Colonic mucosa (tissue), 4 donors: Measurements from ENCODE around the gene GALNT13. TPM values are rescaled to one million over a fixed set of nuclear protein-coding genes. Genes with fewer than 3 reads are reported as not detected.

Experiments used
- DNase-seq: peaks from one replicate; pipeline ENCODE4 v3.0.0-alpha.2; 2020
- H3K27ac ChIP-seq: fragments of 200-600 bp; one replicate; pipeline ENCODE4 v1.8.0; 2021
- H3K27me3 ChIP-seq: fragments of 200-600 bp; one replicate; pipeline ENCODE4 v1.8.0; 2021
- H3K36me3 ChIP-seq: fragments of 200-600 bp; one replicate; pipeline ENCODE4 v1.8.0; 2021
- H3K4me1 ChIP-seq: fragments of 200-600 bp; one replicate; pipeline ENCODE4 v1.8.0; 2021; ENCODE audit warnings: mild to moderate bottlenecking
- H3K4me3 ChIP-seq: fragments of 200-600 bp; one replicate; pipeline ENCODE4 v1.8.0; 2021
- H3K9ac ChIP-seq, 2 donors: one replicate each; pipeline ENCODE4 v1.7.0; 2013; ENCODE audit warnings: control low read depth in 2 of 2, low read depth in 2 of 2, low read length in 2 of 2
- H3K9me3 ChIP-seq: fragments of 200-600 bp; one replicate; pipeline ENCODE4 v1.8.0; 2021
- CTCF ChIP-seq: fragments of 200-600 bp; IDR thresholded peaks from one replicate; pipeline ENCODE4 v1.8.0; 2022; ENCODE audit warnings: antibody characterized with exemption, mild to moderate bottlenecking
- intact Hi-C: fragments of 100-400 bp; cut with DNase I; formaldehyde crosslinking; loops from one replicate; pipeline ENCODE4 v1.14.1; 2022
- total RNA-seq, 2 donors: library from RNA; stranded (reverse); fragmentation: NEBNext Ultra II Directional in 1 of 2; extraction: Animal tissue kit (Norgen Biotek cat#: 25700) in 1 of 2; gene quantifications; one replicate each; pipeline ENCODE4 v1.2.1, GENCODE V29; 2021
- donor health status: healthy.
- donor health status: DM: no; HTN: no; CAD: no.
- donor health status: DM: no; HTN: no; CAD: no.

The GALNT13 gene
- total RNA-seq, 2 donors from 2014 or later, result 0.07 to 0.40 TPM

GRCh38 chr2:154331784-154332183 is 460.1 kb downstream of the GALNT13 start:
- TF ChIP-seq CTCF, result no peak
- Histone ChIP-seq H3K9ac (no peak overlapping the region), H3K4me3 (no peak overlapping the region), H3K4me1 (no peaks in the 10 kb centered on the region), H3K27ac (no peak overlapping the region), H3K27me3 (no peaks in the 10 kb centered on the region), H3K9me3 (no peaks in the 10 kb centered on the region), H3K36me3 (no peaks in the 10 kb centered on the region)
- no peak for DNase-seq
- intact Hi-C loops, result no loop called here

- H3K4me3 ChIP-seq, result no peak overlapping the region
- H3K27me3 ChIP-seq, result no peaks in the 10 kb centered on the region
- H3K27ac ChIP-seq, result no peak overlapping the region
- DNase-seq, result no peak
- no peak for TF ChIP-seq CTCF
- intact Hi-C loops, result no loop called here
- no peak overlapping the region for H3K9ac ChIP-seq
- no peaks in the 10 kb centered on the region for H3K9me3 ChIP-seq
- no peaks in the 10 kb centered on the region for H3K4me1 ChIP-seq
- H3K36me3 ChIP-seq, result no peaks in the 10 kb centered on the region
Measured at GRCh38 chr2:154336201-154336600, 464.5 kb downstream of the GALNT13 start.

GRCh38 chr2:154338352-154338967 is 466.7 kb downstream of the GALNT13 start:
- Histone ChIP-seq H3K9me3 (no peaks in the 10 kb centered on the region), H3K4me1 (no peaks in the 10 kb centered on the region), H3K27me3 (no peaks in the 10 kb centered on the region), H3K27ac (no peak overlapping the region), H3K36me3 (no peaks in the 10 kb centered on the region), H3K4me3 (no peak overlapping the region), H3K9ac (no peak overlapping the region)
- TF ChIP-seq CTCF, result no peak
- intact Hi-C loops, result no loop called here
- DNase-seq, result no peak

GRCh38 chr2:154343282-154343681 is 471.6 kb downstream of the GALNT13 start:
- Histone ChIP-seq H3K9me3 (no peaks in the 10 kb centered on the region), H3K4me1 (no peaks in the 10 kb centered on the region), H3K27me3 (no peaks in the 10 kb centered on the region), H3K9ac (no peak overlapping the region), H3K36me3 (no peaks in the 10 kb centered on the region), H3K4me3 (no peak overlapping the region), H3K27ac (no peak overlapping the region)
- no peak for DNase-seq
- TF ChIP-seq CTCF, result no peak
- intact Hi-C loops, result no loop called here

GRCh38 chr2:154350911-154351310 is 479.2 kb downstream of the GALNT13 start:
- Histone ChIP-seq H3K36me3 (no peaks in the 10 kb centered on the region), H3K27me3 (no peaks in the 10 kb centered on the region), H3K4me3 (no peak overlapping the region), H3K27ac (no peak overlapping the region), H3K9me3 (no peaks in the 10 kb centered on the region), H3K9ac (no peak overlapping the region), H3K4me1 (no peaks in the 10 kb centered on the region)
- no peak for TF ChIP-seq CTCF
- intact Hi-C loops, result no loop called here
- no peak for DNase-seq
